ENCODE results near the gene CAVIN1.

Gene CAVIN1

DNA sequence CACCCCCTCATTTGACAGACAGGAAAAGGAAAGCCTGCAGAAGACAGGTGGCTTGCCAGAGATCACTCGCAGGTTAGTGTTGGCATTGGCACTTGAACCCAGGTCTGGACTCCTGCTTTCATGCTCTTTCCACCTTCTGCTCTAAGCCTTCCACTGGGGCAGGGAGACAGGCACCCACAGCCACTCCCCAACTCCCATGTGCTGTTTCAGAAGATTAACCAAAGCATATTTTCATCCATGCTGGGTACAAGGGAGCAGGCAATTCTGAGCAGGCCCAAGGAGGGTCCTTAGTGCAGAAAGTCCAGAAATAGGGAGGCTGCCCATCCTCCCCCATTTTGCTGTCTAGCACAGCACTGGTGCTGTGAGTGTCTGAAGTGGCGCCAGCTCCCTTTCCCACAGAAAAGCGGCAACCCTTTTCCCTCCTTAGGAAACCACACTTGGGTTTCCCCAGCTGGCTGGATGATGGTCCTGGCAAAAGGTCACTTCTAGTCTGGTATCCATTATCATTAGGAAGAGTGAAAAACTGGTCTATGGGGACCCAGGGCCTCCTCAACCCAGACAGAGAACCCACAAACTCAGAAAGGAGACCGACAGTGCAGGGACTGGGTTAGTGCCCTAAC is 2.0 kb upstream of the CAVIN1 start:
- H3K4me2 ChIP-seq (ENCODE audit: low read depth, low read length, poor library complexity, severe bottlenecking), result no peak overlapping the region
- TF ChIP-seq, protein P1, sequence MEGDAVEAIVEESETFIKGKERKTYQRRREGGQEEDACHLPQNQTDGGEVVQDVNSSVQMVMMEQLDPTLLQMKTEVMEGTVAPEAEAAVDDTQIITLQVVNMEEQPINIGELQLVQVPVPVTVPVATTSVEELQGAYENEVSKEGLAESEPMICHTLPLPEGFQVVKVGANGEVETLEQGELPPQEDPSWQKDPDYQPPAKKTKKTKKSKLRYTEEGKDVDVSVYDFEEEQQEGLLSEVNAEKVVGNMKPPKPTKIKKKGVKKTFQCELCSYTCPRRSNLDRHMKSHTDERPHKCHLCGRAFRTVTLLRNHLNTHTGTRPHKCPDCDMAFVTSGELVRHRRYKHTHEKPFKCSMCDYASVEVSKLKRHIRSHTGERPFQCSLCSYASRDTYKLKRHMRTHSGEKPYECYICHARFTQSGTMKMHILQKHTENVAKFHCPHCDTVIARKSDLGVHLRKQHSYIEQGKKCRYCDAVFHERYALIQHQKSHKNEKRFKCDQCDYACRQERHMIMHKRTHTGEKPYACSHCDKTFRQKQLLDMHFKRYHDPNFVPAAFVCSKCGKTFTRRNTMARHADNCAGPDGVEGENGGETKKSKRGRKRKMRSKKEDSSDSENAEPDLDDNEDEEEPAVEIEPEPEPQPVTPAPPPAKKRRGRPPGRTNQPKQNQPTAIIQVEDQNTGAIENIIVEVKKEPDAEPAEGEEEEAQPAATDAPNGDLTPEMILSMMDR (IDR thresholded peaks at IDR 0.05; ENCODE audit: insufficient read depth, low read length, poor library complexity, severe bottlenecking), result no peak
- TF ChIP-seq EZH2phosphoT487 (conservative IDR thresholded peaks at IDR 0.05; ENCODE audit: low read length), result no peak
- no peaks in the 10 kb centered on the region for H4K20me1 ChIP-seq (ENCODE audit: low read depth, low read length)

DNA sequence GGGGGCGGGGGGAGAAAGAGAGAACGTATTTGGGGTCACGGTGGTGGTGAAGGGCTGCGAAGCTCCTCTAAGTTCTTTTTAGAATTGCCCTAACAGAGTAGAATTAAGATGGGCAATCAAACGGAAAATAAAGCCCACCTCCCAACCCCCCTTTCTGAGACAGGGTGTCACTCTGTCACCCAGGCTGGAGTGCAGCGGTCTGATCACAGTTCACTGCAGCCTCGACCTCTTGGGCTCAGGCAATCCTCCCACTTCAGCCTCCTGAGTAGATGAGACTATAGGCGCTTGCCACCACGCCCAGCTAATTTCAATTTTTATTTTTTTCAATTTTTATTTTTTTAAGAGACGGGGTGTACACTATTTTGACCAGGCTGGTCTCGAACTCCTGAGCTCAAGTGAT is 710 bp upstream of the CAVIN1 start:
- Histone ChIP-seq H2AFZ (ENCODE audit: low read depth, low read length, severe bottlenecking) (no peak overlapping the region), H3K4me2 (ENCODE audit: low read depth, low read length, poor library complexity, severe bottlenecking) (no peak overlapping the region), H3K79me2 (ENCODE audit: insufficient read depth, low read length) (no peaks in the 10 kb centered on the region), H3K4me3 (ENCODE audit: insufficient read depth, low read length, poor library complexity, severe bottlenecking) (no peak overlapping the region), H3K9ac (ENCODE audit: low read length) (no peak overlapping the region), H3K27ac (ENCODE audit: low read depth, low read length) (no peak overlapping the region), H3K27me3 (ENCODE audit: low read length) (no peaks in the 10 kb centered on the region), H3K9me2 (replicated peaks; ENCODE audit: insufficient read depth, low read length) (no peaks in the 10 kb centered on the region), H3K36me3 (ENCODE audit: low read length) (no peaks in the 10 kb centered on the region), H3K9me3 (ENCODE audit: insufficient read depth, low read length) (no peaks in the 10 kb centered on the region), H4K20me1 (ENCODE audit: low read depth, low read length) (no peaks in the 10 kb centered on the region), H3F3A (ENCODE audit: insufficient read depth) (no peaks in the 10 kb centered on the region)
- TF ChIP-seq, protein P1 (IDR thresholded peaks at IDR 0.05; ENCODE audit: insufficient read depth, low read length, poor library complexity, severe bottlenecking), result no peak
- no peak for TF ChIP-seq EZH2phosphoT487 (conservative IDR thresholded peaks at IDR 0.05; ENCODE audit: low read length)

More for the DNA sequence above, 2.0 kb upstream of the CAVIN1 start:
- Histone ChIP-seq H3K9me2 (replicated peaks; ENCODE audit: insufficient read depth, low read length) (no peaks in the 10 kb centered on the region), H3K27me3 (ENCODE audit: low read length) (no peaks in the 10 kb centered on the region), H3K4me3 (ENCODE audit: insufficient read depth, low read length, poor library complexity, severe bottlenecking) (no peak overlapping the region), H2AFZ (ENCODE audit: low read depth, low read length, severe bottlenecking) (no peak overlapping the region), H3K36me3 (ENCODE audit: low read length) (no peaks in the 10 kb centered on the region), H3F3A (ENCODE audit: insufficient read depth) (no peaks in the 10 kb centered on the region), H3K9me3 (ENCODE audit: insufficient read depth, low read length) (no peaks in the 10 kb centered on the region), H3K27ac (ENCODE audit: low read depth, low read length) (no peak overlapping the region), H3K79me2 (ENCODE audit: insufficient read depth, low read length) (no peaks in the 10 kb centered on the region), H3K9ac (ENCODE audit: low read length) (no peak overlapping the region)

DNA sequence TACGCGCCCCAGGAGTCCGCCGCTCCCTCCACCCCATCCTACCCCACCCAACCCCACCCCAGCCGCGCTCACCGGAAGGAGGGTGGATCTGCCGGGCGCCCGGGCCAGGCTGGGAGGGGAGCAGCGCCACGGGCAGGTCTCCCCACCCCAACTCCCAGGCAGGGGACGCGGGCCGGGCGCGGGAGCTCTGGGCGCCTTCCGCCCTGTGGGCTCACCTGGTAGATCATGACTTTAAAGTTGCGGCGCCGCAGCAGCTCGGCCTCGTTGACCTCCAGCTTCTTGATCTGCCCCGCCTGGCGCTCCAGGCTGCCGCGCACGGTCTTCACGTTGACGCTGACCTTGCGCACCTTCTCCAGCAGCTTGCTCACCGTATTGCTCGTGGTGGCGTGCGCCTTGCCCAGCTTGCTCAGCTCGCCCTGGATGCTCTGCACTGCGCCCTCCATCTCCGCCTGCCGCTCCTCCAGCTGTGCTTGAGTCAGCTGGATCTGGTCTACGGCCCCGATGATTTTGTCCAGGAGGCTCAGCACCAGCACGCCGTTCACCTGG is 571 bp downstream of the CAVIN1 start:
- H3K27ac ChIP-seq (ENCODE audit: low read depth, low read length), result no peak overlapping the region
- no peaks in the 10 kb centered on the region for H3K79me2 ChIP-seq (ENCODE audit: insufficient read depth, low read length)
- H3K27me3 ChIP-seq (ENCODE audit: low read length), result no peaks in the 10 kb centered on the region
- no peaks in the 10 kb centered on the region for H3K36me3 ChIP-seq (ENCODE audit: low read length)
- H3K9ac ChIP-seq (ENCODE audit: low read length), result no peak overlapping the region
- TF ChIP-seq, protein P1 (IDR thresholded peaks at IDR 0.05; ENCODE audit: insufficient read depth, low read length, poor library complexity, severe bottlenecking), result no peak
- TF ChIP-seq EZH2phosphoT487 (conservative IDR thresholded peaks at IDR 0.05; ENCODE audit: low read length), result no peak
- no peaks in the 10 kb centered on the region for H3K9me2 ChIP-seq (replicated peaks; ENCODE audit: insufficient read depth, low read length)
- H3K9me3 ChIP-seq (ENCODE audit: insufficient read depth, low read length), result no peaks in the 10 kb centered on the region
- no peaks in the 10 kb centered on the region for H3F3A ChIP-seq (ENCODE audit: insufficient read depth)
- H4K20me1 ChIP-seq (ENCODE audit: low read depth, low read length), result no peaks in the 10 kb centered on the region
- no peak overlapping the region for H3K4me3 ChIP-seq (ENCODE audit: insufficient read depth, low read length, poor library complexity, severe bottlenecking)
- H2AFZ ChIP-seq (ENCODE audit: low read depth, low read length, severe bottlenecking), result no peak overlapping the region
- H3K4me2 ChIP-seq (ENCODE audit: low read depth, low read length, poor library complexity, severe bottlenecking), result no peak overlapping the region

All from SU-DHL-6 (cell line).